ENCODE measurements around the gene KRT6A. TPM values are rescaled to one million over a fixed set of nuclear protein-coding genes. Genes with fewer than 3 reads are reported as not detected.

KRT6A gene
- total RNA-seq, 2 experiments from 2014 or later, result not detected

DNA sequence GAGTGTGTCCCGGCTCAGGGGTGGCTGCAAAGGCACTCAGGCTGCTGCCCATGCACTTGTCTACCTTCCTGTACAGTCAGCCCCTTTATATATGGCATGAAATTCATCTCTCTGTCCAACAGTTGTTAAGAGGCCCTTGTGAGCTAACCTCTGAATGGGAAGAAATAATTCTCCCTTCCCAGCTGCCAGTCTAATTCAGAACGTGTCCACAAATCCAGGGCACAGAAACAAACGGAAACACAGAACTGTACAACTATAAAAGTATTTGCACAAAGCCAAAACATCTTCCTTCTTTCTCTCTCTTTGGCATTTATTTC, 26.3 kb upstream of the KRT6A start:
- no peaks in the 10 kb centered on the region for H3K36me3 Mint-ChIP-seq (ENCODE audit: low read depth)
- no peak overlapping the region for H3K27ac ChIP-seq (ENCODE audit: low read depth in 1 of 2, low read length in 2 of 2)
- H3K36me3 ChIP-seq (ENCODE audit: insufficient read depth, low read length), result no peaks in the 10 kb centered on the region
- H3K4me1 Mint-ChIP-seq (ENCODE audit: low read depth), result no peaks in the 10 kb centered on the region
- ChIA-PET CTCF (no interaction called here), POLR2A (no interaction called here)
- no peak overlapping the region for H3K27ac Mint-ChIP-seq
- TF ChIP-seq, protein P1, sequence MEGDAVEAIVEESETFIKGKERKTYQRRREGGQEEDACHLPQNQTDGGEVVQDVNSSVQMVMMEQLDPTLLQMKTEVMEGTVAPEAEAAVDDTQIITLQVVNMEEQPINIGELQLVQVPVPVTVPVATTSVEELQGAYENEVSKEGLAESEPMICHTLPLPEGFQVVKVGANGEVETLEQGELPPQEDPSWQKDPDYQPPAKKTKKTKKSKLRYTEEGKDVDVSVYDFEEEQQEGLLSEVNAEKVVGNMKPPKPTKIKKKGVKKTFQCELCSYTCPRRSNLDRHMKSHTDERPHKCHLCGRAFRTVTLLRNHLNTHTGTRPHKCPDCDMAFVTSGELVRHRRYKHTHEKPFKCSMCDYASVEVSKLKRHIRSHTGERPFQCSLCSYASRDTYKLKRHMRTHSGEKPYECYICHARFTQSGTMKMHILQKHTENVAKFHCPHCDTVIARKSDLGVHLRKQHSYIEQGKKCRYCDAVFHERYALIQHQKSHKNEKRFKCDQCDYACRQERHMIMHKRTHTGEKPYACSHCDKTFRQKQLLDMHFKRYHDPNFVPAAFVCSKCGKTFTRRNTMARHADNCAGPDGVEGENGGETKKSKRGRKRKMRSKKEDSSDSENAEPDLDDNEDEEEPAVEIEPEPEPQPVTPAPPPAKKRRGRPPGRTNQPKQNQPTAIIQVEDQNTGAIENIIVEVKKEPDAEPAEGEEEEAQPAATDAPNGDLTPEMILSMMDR (IDR thresholded peaks at IDR 0.05), result no peak
- H3K4me1 ChIP-seq (ENCODE audit: insufficient read depth, low read length), result no peaks in the 10 kb centered on the region
- H3K27me3 Mint-ChIP-seq, result peaks cover 3% of the 10 kb centered on the region
- peaks cover 0 to 2% of the 10 kb centered on the region in 2 experiments for H3K27me3 ChIP-seq (ENCODE audit: control insufficient read depth in 1 of 2, insufficient read depth in 2 of 2, low read length in 2 of 2)
- H3K9me3 ChIP-seq (ENCODE audit: control insufficient read depth in 1 of 2, insufficient read depth in 1 of 2, low read length in 2 of 2), result no peaks in the 10 kb centered on the region
- intact Hi-C loops (cut with DNase I, micrococcal nuclease), result no loop called here
- H3K4me3 ChIP-seq (ENCODE audit: low read length), result no peak overlapping the region
- no peak overlapping the region for H3K4me3 Mint-ChIP-seq
- ATAC-seq (ENCODE audit: poor library complexity) (no peak), DNase-seq (no peak)
- no peaks in the 10 kb centered on the region for H3K9me3 Mint-ChIP-seq

DNA sequence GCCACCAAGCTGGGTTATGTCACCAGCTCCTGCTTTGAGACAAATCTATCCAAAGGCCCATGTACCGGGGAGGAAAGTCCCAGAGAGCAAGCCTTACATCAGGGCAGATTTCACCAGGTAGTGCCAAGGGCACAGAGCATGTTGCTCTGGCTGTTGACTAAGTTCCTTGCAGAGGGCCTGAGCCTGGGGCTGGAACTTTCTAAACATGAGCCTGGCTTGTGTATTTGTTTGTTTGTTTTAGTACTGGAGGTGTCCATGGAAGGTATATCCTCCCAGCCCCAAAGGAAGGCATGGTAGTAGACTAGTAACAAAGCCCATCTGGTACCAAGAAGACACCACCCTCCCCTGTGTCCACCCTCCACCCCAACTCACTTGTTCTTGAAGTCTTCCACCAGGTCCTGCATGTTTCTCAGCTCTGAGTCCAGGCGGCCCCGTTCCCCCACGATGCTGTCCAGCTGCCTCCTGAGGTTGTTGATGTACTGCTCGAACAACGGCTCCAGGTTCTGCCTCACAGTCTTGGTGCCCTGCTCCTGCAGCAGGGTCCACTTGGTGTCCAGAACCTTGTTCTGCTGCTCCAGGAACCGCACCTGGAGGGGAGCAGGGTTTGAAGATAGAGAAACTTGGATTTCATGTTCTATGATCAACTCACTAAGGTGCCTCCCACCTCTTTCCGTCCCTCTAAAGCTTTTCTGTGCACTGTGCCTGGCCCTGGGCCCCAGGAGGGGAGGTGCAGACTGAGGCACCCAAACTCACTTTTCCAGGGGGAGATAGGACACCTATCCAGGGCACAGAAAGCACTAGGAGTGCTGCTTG, 25.7 kb upstream of the KRT6A start:
- Mint-ChIP-seq H3K27me3 (peaks cover 3% of the 10 kb centered on the region), H3K36me3 (ENCODE audit: low read depth) (no peaks in the 10 kb centered on the region)
- no peak for ATAC-seq (ENCODE audit: poor library complexity)

DNA sequence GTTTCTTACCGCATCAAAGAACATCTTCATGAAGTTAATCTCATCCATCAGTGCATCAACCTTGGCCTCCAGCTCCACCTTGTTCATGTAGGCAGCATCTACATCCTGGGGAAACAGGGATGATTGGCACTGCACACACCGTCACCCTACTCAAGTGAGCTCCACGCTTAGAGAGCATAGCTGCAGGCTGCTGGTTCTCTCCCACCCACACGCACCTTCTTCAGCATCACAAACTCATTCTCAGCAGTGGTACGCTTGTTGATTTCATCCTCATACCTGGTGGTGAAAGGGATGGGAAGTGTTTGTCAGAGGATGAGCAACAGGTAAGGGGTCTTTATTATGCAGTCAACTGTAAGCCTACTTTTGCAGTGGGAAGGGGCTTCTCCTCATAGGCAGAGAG, 24.8 kb upstream of the KRT6A start:
- CTCF ChIA-PET, result no interaction called here
- no peaks in the 10 kb centered on the region for H3K36me3 Mint-ChIP-seq (ENCODE audit: low read depth)

More for the DNA sequence above, 25.7 kb upstream of the KRT6A start:
- Mint-ChIP-seq H3K4me3 (no peak overlapping the region), H3K4me1 (ENCODE audit: low read depth) (no peaks in the 10 kb centered on the region), H3K9me3 (no peaks in the 10 kb centered on the region), H3K27ac (no peak overlapping the region)
- Histone ChIP-seq H3K36me3 (ENCODE audit: insufficient read depth, low read length) (no peaks in the 10 kb centered on the region), H3K4me3 (ENCODE audit: low read length) (no peak overlapping the region), H3K27ac (ENCODE audit: low read depth in 1 of 2, low read length in 2 of 2) (no peak overlapping the region), H3K9me3 (ENCODE audit: control insufficient read depth in 1 of 2, insufficient read depth in 1 of 2, low read length in 2 of 2) (no peaks in the 10 kb centered on the region), H3K4me1 (ENCODE audit: insufficient read depth, low read length) (no peaks in the 10 kb centered on the region), H3K27me3 (ENCODE audit: control insufficient read depth in 1 of 2, insufficient read depth in 2 of 2, low read length in 2 of 2) (peaks cover 0 to 2% of the 10 kb centered on the region in 2 experiments)
- ChIA-PET CTCF (no interaction called here), POLR2A (no interaction called here)
- TF ChIP-seq, protein P1 (IDR thresholded peaks at IDR 0.05), result no peak
- intact Hi-C loops (cut with DNase I, micrococcal nuclease), result no loop called here
- no peak for DNase-seq

More for the DNA sequence above, 24.8 kb upstream of the KRT6A start:
- Histone ChIP-seq H3K27me3 (ENCODE audit: control insufficient read depth in 1 of 2, insufficient read depth in 2 of 2, low read length in 2 of 2) (peaks cover 0 to 4% of the 10 kb centered on the region in 2 experiments), H3K4me3 (ENCODE audit: low read length) (no peak overlapping the region), H3K4me1 (ENCODE audit: insufficient read depth, low read length) (no peaks in the 10 kb centered on the region), H3K36me3 (ENCODE audit: insufficient read depth, low read length) (no peaks in the 10 kb centered on the region), H3K9me3 (ENCODE audit: control insufficient read depth in 1 of 2, insufficient read depth in 1 of 2, low read length in 2 of 2) (no peaks in the 10 kb centered on the region), H3K27ac (ENCODE audit: low read depth in 1 of 2, low read length in 2 of 2) (no peak overlapping the region)
- Mint-ChIP-seq H3K27ac (no peak overlapping the region), H3K4me3 (no peak overlapping the region), H3K27me3 (peaks cover 6% of the 10 kb centered on the region), H3K4me1 (ENCODE audit: low read depth) (no peaks in the 10 kb centered on the region), H3K9me3 (no peaks in the 10 kb centered on the region)
- POLR2A ChIA-PET, result no interaction called here
- TF ChIP-seq, protein P1 (IDR thresholded peaks at IDR 0.05), result no peak
- no peak for ATAC-seq (ENCODE audit: poor library complexity)
- no peak for DNase-seq
- intact Hi-C loops (cut with DNase I, micrococcal nuclease), result no loop called here

Data from CD4-positive, alpha-beta T cell (primary cell).